ENCODE measurements around the gene PTPRQ. TPM values are rescaled to one million over a fixed set of nuclear protein-coding genes. Genes with fewer than 3 reads are reported as not detected.
"Not testable (repeated sequence)": the region's sequence is repeated elsewhere in the genome, so short reads cannot be mapped to it uniquely, and the experiment has no call there.

PTPRQ gene
- total RNA-seq, 1 experiment from 2014 or later, result not detected

GRCh38 chr12:80662586-80662985, 218.6 kb downstream of the PTPRQ start:
- Histone ChIP-seq H3K36me3 (ENCODE audit: control insufficient read depth, insufficient read depth, low read length) (no peaks in the 10 kb centered on the region), H3K27ac (ENCODE audit: low read length) (no peak overlapping the region), H3K27me3 (ENCODE audit: control insufficient read depth, insufficient read depth, low read length) (no peaks in the 10 kb centered on the region), H3K9me3 (ENCODE audit: control insufficient read depth, insufficient read depth, low read depth, low read length) (no peaks in the 10 kb centered on the region), H3K4me1 (ENCODE audit: control insufficient read depth, insufficient read depth, low read length) (no peaks in the 10 kb centered on the region), H3K4me3 (ENCODE audit: low read depth in 2 of 2, low read length in 2 of 2) (no peak overlapping the region)
- in situ Hi-C loops (cut with HindIII; ENCODE audit: low pct_unique_long_range_greater_than_20kb, low sequenced_read_pairs) (no loop called here), intact Hi-C loops (cut with micrococcal nuclease; ENCODE audit: unreplicated experiment) (no loop called here)
- DNase-seq (ENCODE audit: low read depth, low spot score) (no peak), ATAC-seq (no peak)
- TF ChIP-seq SIN3A (IDR thresholded peaks at IDR 0.05; ENCODE audit: borderline replicate concordance, insufficient read depth, low read depth, low read length), result no peak
- TF ChIP-seq, protein P1, sequence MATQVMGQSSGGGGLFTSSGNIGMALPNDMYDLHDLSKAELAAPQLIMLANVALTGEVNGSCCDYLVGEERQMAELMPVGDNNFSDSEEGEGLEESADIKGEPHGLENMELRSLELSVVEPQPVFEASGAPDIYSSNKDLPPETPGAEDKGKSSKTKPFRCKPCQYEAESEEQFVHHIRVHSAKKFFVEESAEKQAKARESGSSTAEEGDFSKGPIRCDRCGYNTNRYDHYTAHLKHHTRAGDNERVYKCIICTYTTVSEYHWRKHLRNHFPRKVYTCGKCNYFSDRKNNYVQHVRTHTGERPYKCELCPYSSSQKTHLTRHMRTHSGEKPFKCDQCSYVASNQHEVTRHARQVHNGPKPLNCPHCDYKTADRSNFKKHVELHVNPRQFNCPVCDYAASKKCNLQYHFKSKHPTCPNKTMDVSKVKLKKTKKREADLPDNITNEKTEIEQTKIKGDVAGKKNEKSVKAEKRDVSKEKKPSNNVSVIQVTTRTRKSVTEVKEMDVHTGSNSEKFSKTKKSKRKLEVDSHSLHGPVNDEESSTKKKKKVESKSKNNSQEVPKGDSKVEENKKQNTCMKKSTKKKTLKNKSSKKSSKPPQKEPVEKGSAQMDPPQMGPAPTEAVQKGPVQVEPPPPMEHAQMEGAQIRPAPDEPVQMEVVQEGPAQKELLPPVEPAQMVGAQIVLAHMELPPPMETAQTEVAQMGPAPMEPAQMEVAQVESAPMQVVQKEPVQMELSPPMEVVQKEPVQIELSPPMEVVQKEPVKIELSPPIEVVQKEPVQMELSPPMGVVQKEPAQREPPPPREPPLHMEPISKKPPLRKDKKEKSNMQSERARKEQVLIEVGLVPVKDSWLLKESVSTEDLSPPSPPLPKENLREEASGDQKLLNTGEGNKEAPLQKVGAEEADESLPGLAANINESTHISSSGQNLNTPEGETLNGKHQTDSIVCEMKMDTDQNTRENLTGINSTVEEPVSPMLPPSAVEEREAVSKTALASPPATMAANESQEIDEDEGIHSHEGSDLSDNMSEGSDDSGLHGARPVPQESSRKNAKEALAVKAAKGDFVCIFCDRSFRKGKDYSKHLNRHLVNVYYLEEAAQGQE (IDR thresholded peaks at IDR 0.05; ENCODE audit: insufficient read depth in 1 of 2, low read depth in 2 of 2, low read length in 1 of 2), result no peak
- TF ChIP-seq POLR2AphosphoS5 (IDR thresholded peaks at IDR 0.05; ENCODE audit: low read depth, low read length), result no peak
- no peak for TF ChIP-seq CTCF (IDR thresholded peaks at IDR 0.05)
- no peak for TF ChIP-seq TCF7L2 (IDR thresholded peaks at IDR 0.05; ENCODE audit: low read depth, low read length)
- POLR2A ChIA-PET, result no interaction called here
- no TSS peak for BruUV-seq (replicated peaks)
- CTCF ChIA-PET, result no interaction called here

- ATAC-seq (no peak), DNase-seq (ENCODE audit: low read depth, low spot score) (no peak)
- ChIA-PET POLR2A (no interaction called here), CTCF (no interaction called here)
- BruUV-seq (replicated peaks), result no TSS peak
- Histone ChIP-seq H3K27me3 (ENCODE audit: control insufficient read depth, insufficient read depth, low read length) (no peaks in the 10 kb centered on the region), H3K4me1 (ENCODE audit: control insufficient read depth, insufficient read depth, low read length) (no peaks in the 10 kb centered on the region), H3K27ac (ENCODE audit: low read length) (no peak overlapping the region), H3K9me3 (ENCODE audit: control insufficient read depth, insufficient read depth, low read depth, low read length) (peaks cover 2% of the 10 kb centered on the region; the same call in 1 of the 2 replicates), H3K4me3 (ENCODE audit: low read depth in 2 of 2, low read length in 2 of 2) (no peak overlapping the region), H3K36me3 (ENCODE audit: control insufficient read depth, insufficient read depth, low read length) (no peaks in the 10 kb centered on the region)
- in situ Hi-C loops (cut with HindIII; ENCODE audit: low pct_unique_long_range_greater_than_20kb, low sequenced_read_pairs) (no loop called here), intact Hi-C loops (cut with micrococcal nuclease; ENCODE audit: unreplicated experiment) (no loop called here)
- TF ChIP-seq SIN3A (IDR thresholded peaks at IDR 0.05; ENCODE audit: borderline replicate concordance, insufficient read depth, low read depth, low read length), result no peak
- no peak for TF ChIP-seq TCF7L2 (IDR thresholded peaks at IDR 0.05; ENCODE audit: low read depth, low read length)
- TF ChIP-seq POLR2AphosphoS5 (IDR thresholded peaks at IDR 0.05; ENCODE audit: low read depth, low read length), result no peak
- TF ChIP-seq CTCF (IDR thresholded peaks at IDR 0.05), result no peak
- TF ChIP-seq, protein P1 (IDR thresholded peaks at IDR 0.05; ENCODE audit: insufficient read depth in 1 of 2, low read depth in 2 of 2, low read length in 1 of 2), result no peak
Measured at GRCh38 chr12:80670214-80670613, 226.2 kb downstream of the PTPRQ start.

GRCh38 chr12:80676042-80676636, 232.1 kb downstream of the PTPRQ start:
- not testable (repeated sequence) for BruUV-seq (replicated peaks)

More at GRCh38 chr12:80676042-80676636, 232.1 kb downstream of the PTPRQ start:
- H3K4me3 ChIP-seq (ENCODE audit: low read depth in 2 of 2, low read length in 2 of 2); DNase-seq (ENCODE audit: low read depth, low spot score); CTCF ChIA-PET; H3K36me3 ChIP-seq (ENCODE audit: control insufficient read depth, insufficient read depth, low read length); H3K27me3 ChIP-seq (ENCODE audit: control insufficient read depth, insufficient read depth, low read length); H3K4me1 ChIP-seq (ENCODE audit: control insufficient read depth, insufficient read depth, low read length); in situ Hi-C loops (cut with HindIII; ENCODE audit: low pct_unique_long_range_greater_than_20kb, low sequenced_read_pairs); ATAC-seq; H3K27ac ChIP-seq (ENCODE audit: low read length); H3K9me3 ChIP-seq (ENCODE audit: control insufficient read depth, insufficient read depth, low read depth, low read length); intact Hi-C loops (cut with micrococcal nuclease; ENCODE audit: unreplicated experiment): not testable (repeated sequence)
- POLR2A ChIA-PET, result interaction anchor here (0.6 kb wide), 1 partner anchor 26 kb away, joined by 3 read pairs; no protein-coding TSS in a partner anchor

Data from Panc1 (cell line).